Activated CD8-positive, alpha-beta T cell treated with anti-CD3 and anti-CD28 coated beads for 36 hours (primary cell): ENCODE results near the gene SCAF4. TPM values are rescaled to one million over a fixed set of nuclear protein-coding genes. Genes with fewer than 3 reads are reported as not detected.

Experiments used
- ATAC-seq: fragments of 200-7000 bp; cut with Tn5 transposase; one replicate; pipeline ENCODE4 v1.10.0; 2021; ENCODE audit warnings: mild to moderate bottlenecking, moderate library complexity
- CTCF ChIA-PET: fragments of 350-600 bp; sonication (Branson Sonifier 250); formaldehyde crosslinking; loops from one replicate; lab custom pipeline; 2021; ENCODE audit warnings: antibody characterized with exemption; lab: Charles Lee
- POLR2A ChIA-PET: fragments of 350-600 bp; sonication (Branson Sonifier 250); formaldehyde crosslinking; loops from one replicate; lab custom pipeline; 2021; ENCODE audit warnings: antibody characterized with exemption; lab: Charles Lee
- DNase-seq: peaks from one replicate; pipeline ENCODE4 v3.0.0-alpha.2; 2020
- H3K27ac Mint-ChIP-seq: one replicate; pipeline ENCODE4 v1.8.0; 2021; ENCODE audit warnings: mild to moderate bottlenecking, mixed read lengths
- H3K27me3 Mint-ChIP-seq: one replicate; pipeline ENCODE4 v1.8.0; 2021; ENCODE audit warnings: mixed read lengths
- H3K36me3 Mint-ChIP-seq: one replicate; pipeline ENCODE4 v1.8.0; 2021; ENCODE audit warnings: low read depth, mixed read lengths
- H3K4me1 Mint-ChIP-seq: one replicate; pipeline ENCODE4 v1.8.0; 2021; ENCODE audit warnings: low read depth, mixed read lengths
- H3K4me3 Mint-ChIP-seq: one replicate; pipeline ENCODE4 v1.8.0; 2021; ENCODE audit warnings: mild to moderate bottlenecking, moderate library complexity, mixed read lengths
- H3K9me3 Mint-ChIP-seq: one replicate; pipeline ENCODE4 v1.8.0; 2021; ENCODE audit warnings: mixed read lengths
- intact Hi-C: fragments of 100-400 bp; cut with micrococcal nuclease; formaldehyde crosslinking; loops from one replicate; pipeline ENCODE4 v1.10.0; 2022
- total RNA-seq, 2 experiments: library from RNA; stranded (reverse); gene quantifications; one replicate each; pipeline ENCODE4 v1.2.3, GENCODE V29; 2021
- TF ChIP-seq, protein P1 (sequence below): fragments of 200-600 bp; IDR thresholded peaks from one replicate; pipeline ENCODE4 v1.8.0; 2022; ENCODE audit warnings: antibody characterized with exemption, mild to moderate bottlenecking

Gene SCAF4
- total RNA-seq, 2 experiments from 2014 or later: 48.6 to 49.3 TPM

- DNase-seq: no peak
- H3K27me3 Mint-ChIP-seq: no peaks in the 10 kb centered on the region
- no peak for ATAC-seq
- TF ChIP-seq, protein P1, sequence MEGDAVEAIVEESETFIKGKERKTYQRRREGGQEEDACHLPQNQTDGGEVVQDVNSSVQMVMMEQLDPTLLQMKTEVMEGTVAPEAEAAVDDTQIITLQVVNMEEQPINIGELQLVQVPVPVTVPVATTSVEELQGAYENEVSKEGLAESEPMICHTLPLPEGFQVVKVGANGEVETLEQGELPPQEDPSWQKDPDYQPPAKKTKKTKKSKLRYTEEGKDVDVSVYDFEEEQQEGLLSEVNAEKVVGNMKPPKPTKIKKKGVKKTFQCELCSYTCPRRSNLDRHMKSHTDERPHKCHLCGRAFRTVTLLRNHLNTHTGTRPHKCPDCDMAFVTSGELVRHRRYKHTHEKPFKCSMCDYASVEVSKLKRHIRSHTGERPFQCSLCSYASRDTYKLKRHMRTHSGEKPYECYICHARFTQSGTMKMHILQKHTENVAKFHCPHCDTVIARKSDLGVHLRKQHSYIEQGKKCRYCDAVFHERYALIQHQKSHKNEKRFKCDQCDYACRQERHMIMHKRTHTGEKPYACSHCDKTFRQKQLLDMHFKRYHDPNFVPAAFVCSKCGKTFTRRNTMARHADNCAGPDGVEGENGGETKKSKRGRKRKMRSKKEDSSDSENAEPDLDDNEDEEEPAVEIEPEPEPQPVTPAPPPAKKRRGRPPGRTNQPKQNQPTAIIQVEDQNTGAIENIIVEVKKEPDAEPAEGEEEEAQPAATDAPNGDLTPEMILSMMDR: no peak
- ChIA-PET POLR2A (no interaction called here), CTCF (no interaction called here)
- intact Hi-C loops: no loop called here
- no peak overlapping the region for H3K27ac Mint-ChIP-seq
- H3K4me1 Mint-ChIP-seq: peaks cover 9% of the 10 kb centered on the region
- no peak overlapping the region for H3K4me3 Mint-ChIP-seq
- H3K9me3 Mint-ChIP-seq: no peaks in the 10 kb centered on the region
- peaks cover 38% of the 10 kb centered on the region for H3K36me3 Mint-ChIP-seq
These were observed 33.5 kb downstream of the SCAF4 start for GRCh38 chr21:31698461-31698860.

- Mint-ChIP-seq H3K27ac (no peak overlapping the region), H3K4me1 (peaks cover 8% of the 10 kb centered on the region), H3K9me3 (no peaks in the 10 kb centered on the region), H3K4me3 (no peak overlapping the region), H3K36me3 (peaks cover 42% of the 10 kb centered on the region), H3K27me3 (no peaks in the 10 kb centered on the region)
- DNase-seq (no peak), ATAC-seq (no peak)
- POLR2A ChIA-PET: interaction anchor here (0.9 to 1.0 kb wide), 2 partner anchors 9 kb away, joined by 3 read pairs; no protein-coding TSS in a partner anchor
- TF ChIP-seq, protein P1: no peak
- intact Hi-C loops: no loop called here
- CTCF ChIA-PET: interaction anchor here (2.0 kb wide), 1 partner anchor 15 kb away, joined by 8 read pairs; no protein-coding TSS in a partner anchor
These were observed 35.5 kb downstream of the SCAF4 start for GRCh38 chr21:31696424-31696823.

GRCh38 chr21:31693222-31693621, 38.7 kb downstream of the SCAF4 start:
- Mint-ChIP-seq H3K4me3 (no peak overlapping the region), H3K27ac (no peak overlapping the region), H3K36me3 (peaks cover 53% of the 10 kb centered on the region), H3K27me3 (no peaks in the 10 kb centered on the region), H3K9me3 (no peaks in the 10 kb centered on the region), H3K4me1 (no peaks in the 10 kb centered on the region)
- TF ChIP-seq, protein P1: no peak
- POLR2A ChIA-PET: no interaction called here
- CTCF ChIA-PET: no interaction called here
- no peak for ATAC-seq
- DNase-seq: no peak
- intact Hi-C loops: no loop called here

GRCh38 chr21:31688603-31689368, 43.1 kb downstream of the SCAF4 start:
- Mint-ChIP-seq H3K36me3 (peaks cover 56% of the 10 kb centered on the region), H3K9me3 (no peaks in the 10 kb centered on the region), H3K27me3 (no peaks in the 10 kb centered on the region), H3K4me1 (no peaks in the 10 kb centered on the region), H3K4me3 (no peak overlapping the region), H3K27ac (no peak overlapping the region)
- CTCF ChIA-PET: interaction anchor here (0.6 to 1.6 kb wide), 3 partner anchors 9 to 603 kb away, joined by 3 to 4 read pairs (median 4); no protein-coding TSS in a partner anchor
- no peak for ATAC-seq
- TF ChIP-seq, protein P1: no peak
- POLR2A ChIA-PET: interaction anchor here (0.6 kb wide), 1 partner anchor 10 kb away, joined by 3 read pairs; no protein-coding TSS in a partner anchor
- DNase-seq: no peak
- intact Hi-C loops: no loop called here

- no peak overlapping the region for H3K4me3 Mint-ChIP-seq
- H3K27ac Mint-ChIP-seq: no peak overlapping the region
- TF ChIP-seq, protein P1: no peak
- peaks cover 55% of the 10 kb centered on the region for H3K36me3 Mint-ChIP-seq
- ChIA-PET POLR2A (interaction anchor here (1.0 kb wide), 1 partner anchor 9 kb away, joined by 3 read pairs; no protein-coding TSS in a partner anchor), CTCF (interaction anchor here (1.0 kb wide), 1 partner anchor 15 kb away, joined by 3 read pairs; no protein-coding TSS in a partner anchor)
- DNase-seq (no peak), ATAC-seq (no peak)
- no peaks in the 10 kb centered on the region for H3K27me3 Mint-ChIP-seq
- intact Hi-C loops: no loop called here
- no peaks in the 10 kb centered on the region for H3K4me1 Mint-ChIP-seq
- H3K9me3 Mint-ChIP-seq: no peaks in the 10 kb centered on the region
These were observed 44.8 kb downstream of the SCAF4 start for GRCh38 chr21:31687108-31687507.
